GM23248 (cell line): Measurements from ENCODE around the gene ARRB1.

Source experiments
- EZH2 ChIP-seq: fragments of 200-600 bp; sonication (generic); IDR thresholded peaks from 2 replicates; pipeline ENCODE4 v1.6.1; 2018; ENCODE audit warnings: antibody characterized with exemption, mild to moderate bottlenecking; ENCODE audit not compliant: insufficient read depth, poor library complexity, severe bottlenecking
- EZH2phosphoT487 ChIP-seq: fragments of 200-600 bp; sonication (generic); IDR thresholded peaks from 2 replicates; pipeline ENCODE4 v1.6.1; 2018; ENCODE audit warnings: antibody characterized with exemption, moderate library complexity, mild to moderate bottlenecking, low read depth; ENCODE audit not compliant: insufficient read depth

DNA sequence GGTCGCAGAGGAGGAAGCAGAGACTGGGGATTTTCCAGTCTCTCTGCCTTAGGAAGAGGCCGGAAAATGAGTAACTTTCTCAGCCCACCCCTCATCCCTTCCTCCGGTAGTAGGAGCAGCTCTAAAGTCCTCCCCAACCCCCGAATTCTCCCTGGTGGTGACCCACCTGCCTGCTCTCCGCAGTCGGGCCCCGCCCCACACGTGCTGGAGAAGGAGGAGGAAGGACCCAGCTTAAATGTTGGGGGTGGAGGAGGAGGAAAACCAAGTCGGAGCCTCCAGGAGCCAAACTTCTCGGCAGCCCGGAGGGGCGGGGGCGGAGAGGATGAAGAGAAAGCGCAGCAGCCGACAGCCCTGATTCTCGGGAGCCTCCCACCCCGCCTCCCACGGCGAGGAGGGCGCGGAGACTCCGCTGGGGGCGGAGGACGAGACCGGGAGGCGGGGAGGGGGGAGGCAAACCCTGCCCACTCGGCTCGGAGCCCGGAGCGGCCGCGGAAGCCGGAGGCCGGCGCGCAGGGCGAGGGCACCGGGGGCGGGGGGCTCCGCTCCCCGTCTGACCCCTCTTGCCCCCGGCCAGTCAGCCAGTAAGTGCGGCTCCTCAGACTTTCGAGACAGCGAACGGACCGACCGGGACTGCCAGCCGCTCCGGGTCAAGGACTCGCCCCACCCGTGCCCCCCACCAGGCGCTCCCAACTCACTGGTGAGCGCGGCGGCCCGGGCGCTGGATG lies 111.0 kb downstream of the ARRB1 start, which contains the start of gene TPBGL:
- TF ChIP-seq EZH2 (peak; percentile 92), EZH2phosphoT487 (no peak)
